Lung (tissue), 12 donors: Measurements from ENCODE around the gene SFT2D1. TPM values are rescaled to one million over a fixed set of nuclear protein-coding genes. Genes with fewer than 3 reads are reported as not detected.

ENCODE experiments used
- ATAC-seq: fragments of 200-7000 bp; cut with Tn5 transposase; one replicate; pipeline ENCODE4 v1.9.1; 2020; ENCODE audit warnings: moderate number of reproducible peaks; ENCODE audit not compliant: insufficient read depth, low FRiP score
- DNase-seq, 3 donors: peaks; one replicate each; pipeline ENCODE4 v3.0.0-alpha.2; 2013 to 2017
- H3K27ac ChIP-seq, 2 donors: one replicate each; pipeline ENCODE4 v1.5.1; 2013; ENCODE audit warnings: mild to moderate bottlenecking in 2 of 2, moderate library complexity in 2 of 2, control low read depth in 1 of 2, inconsistent platforms in 1 of 2, low read depth in 1 of 2, low read length in 1 of 2
- H3K27me3 ChIP-seq, 3 donors: one replicate each; pipeline ENCODE4 v1.5.1; 2013; ENCODE audit warnings: low read length in 2 of 3; ENCODE audit not compliant: control insufficient read depth in 3 of 3, insufficient read depth in 3 of 3
- H3K36me3 ChIP-seq, 4 donors: one replicate each; pipeline ENCODE4 v1.5.1; 2013; ENCODE audit warnings: low read length in 4 of 4, mild to moderate bottlenecking in 1 of 4, moderate library complexity in 1 of 4; ENCODE audit not compliant: control insufficient read depth in 4 of 4, insufficient read depth in 4 of 4
- H3K4me1 ChIP-seq, 5 donors: one replicate each; pipeline ENCODE4 v1.5.1; 2013; ENCODE audit warnings: low read length in 5 of 5, mild to moderate bottlenecking in 2 of 5, moderate library complexity in 1 of 5; ENCODE audit not compliant: control insufficient read depth in 5 of 5, insufficient read depth in 5 of 5
- H3K4me3 ChIP-seq: one replicate; pipeline ENCODE4 v1.5.1; 2013; ENCODE audit warnings: mild to moderate bottlenecking, control low read depth, moderate library complexity
- H3K9ac ChIP-seq, 2 donors: one replicate each; pipeline ENCODE4 v1.5.1; 2013; ENCODE audit warnings: low read length in 2 of 2, control low read depth in 1 of 2; ENCODE audit not compliant: insufficient read depth in 1 of 2
- H3K9me3 ChIP-seq, 4 donors: one replicate each; pipeline ENCODE4 v1.5.1; 2013; ENCODE audit warnings: low read length in 3 of 4, mild to moderate bottlenecking in 1 of 4, moderate library complexity in 1 of 4; ENCODE audit not compliant: control insufficient read depth in 4 of 4, insufficient read depth in 3 of 4
- WGBS, 2 donors: extraction: QIAGEN DNeasy Blood & Tissue Kit; methylation state at CpG; one replicate each; pipeline ENCODE4 v1.1.7; 2013; 5-methylcytosine and 5-hydroxymethylcytosine counted together
- polyA plus RNA-seq, 2 donors: library from polyadenylated mRNA; stranded (reverse); fragments of 200-250 nt; gene quantifications; one replicate each; pipeline ENCODE4 v1.2.1, GENCODE V29; 2013
- total RNA-seq, 2 donors: library from RNA; depleted of rRNA in 1 of 2; stranded (reverse); fragments of >200 nt in 1 of 2; gene quantifications; one replicate each; pipeline ENCODE4 v1.2.1, GENCODE V29; 2014 to 2021
- TF ChIP-seq, protein P1 (sequence below): IDR thresholded peaks from 2 replicates; pipeline ENCODE4 v1.5.1; 2012; ENCODE audit warnings: mild to moderate bottlenecking; ENCODE audit errors: control extremely low read depth, extremely low read depth
- donor health status: control.
- donor health status: control.
- donor health status: Bipolar disorder and iron deficiency.
- donor health status: healthy.
- donor health status: DM: yes; HTN: yes; CAD: no.

The SFT2D1 gene
- total and polyA plus RNA-seq, 4 donors = 40.8 to 81.2 (median 58.8) TPM

DNA sequence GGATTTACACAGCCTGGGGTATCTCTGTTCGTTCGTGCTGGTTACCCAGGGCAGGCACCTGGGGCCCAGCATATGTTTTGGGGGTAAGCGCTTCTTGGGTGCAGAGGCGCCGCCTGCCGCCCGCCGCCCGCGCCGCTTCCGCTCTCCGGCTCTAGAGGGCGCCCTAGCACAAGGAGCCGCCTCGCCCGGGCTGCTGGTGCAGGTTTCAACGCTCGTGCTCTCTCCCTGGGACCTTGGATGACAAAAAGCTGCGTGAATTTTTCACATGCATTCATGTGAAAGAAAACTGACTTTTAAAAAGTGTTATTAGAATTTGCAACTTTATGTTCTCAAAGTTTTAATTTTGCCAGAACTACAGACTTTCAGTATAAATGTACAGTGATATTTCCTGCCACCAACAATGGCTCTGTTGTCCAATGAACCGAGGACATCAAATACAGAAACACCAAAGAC lies 66.6 kb downstream of the SFT2D1 start:
- ATAC-seq = peak; percentile 85
- WGBS, 2 donors = 3 to 4% methylated on average over 21 of the region's 21 CpGs
- H3K9me3 ChIP-seq = no peaks in the 10 kb centered on the region

DNA sequence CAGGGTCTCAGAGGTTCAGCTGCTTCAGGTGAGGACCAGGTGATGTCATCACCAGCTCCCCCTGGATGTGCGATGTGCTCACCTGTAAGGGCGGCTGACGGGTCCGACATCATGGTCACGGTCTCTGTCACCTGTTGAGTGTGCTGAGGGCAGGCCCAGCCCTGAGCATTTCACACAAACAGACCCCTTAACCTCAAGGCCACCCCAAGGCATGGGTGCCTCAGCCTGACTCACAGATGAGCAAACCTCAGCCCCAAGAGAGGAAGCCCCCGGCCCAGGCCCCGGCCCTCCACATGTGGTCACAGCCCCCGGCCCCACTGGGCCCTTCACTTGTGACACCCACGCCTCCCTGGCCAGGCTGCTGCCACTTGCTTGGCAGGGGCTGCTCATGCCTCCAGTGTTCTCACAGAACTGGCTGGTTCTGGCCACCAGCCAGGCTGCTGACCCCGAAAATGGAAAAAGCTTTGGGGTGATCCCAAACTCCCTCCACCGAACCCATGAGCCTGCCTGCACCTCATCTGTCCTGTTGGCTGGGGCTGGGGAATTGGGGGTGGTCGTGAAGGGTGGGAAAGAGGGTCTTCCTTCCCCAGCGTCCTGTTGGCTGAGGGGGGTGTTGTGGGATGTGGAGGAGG lies 67.5 kb downstream of the SFT2D1 start:
- TF ChIP-seq, protein P1, sequence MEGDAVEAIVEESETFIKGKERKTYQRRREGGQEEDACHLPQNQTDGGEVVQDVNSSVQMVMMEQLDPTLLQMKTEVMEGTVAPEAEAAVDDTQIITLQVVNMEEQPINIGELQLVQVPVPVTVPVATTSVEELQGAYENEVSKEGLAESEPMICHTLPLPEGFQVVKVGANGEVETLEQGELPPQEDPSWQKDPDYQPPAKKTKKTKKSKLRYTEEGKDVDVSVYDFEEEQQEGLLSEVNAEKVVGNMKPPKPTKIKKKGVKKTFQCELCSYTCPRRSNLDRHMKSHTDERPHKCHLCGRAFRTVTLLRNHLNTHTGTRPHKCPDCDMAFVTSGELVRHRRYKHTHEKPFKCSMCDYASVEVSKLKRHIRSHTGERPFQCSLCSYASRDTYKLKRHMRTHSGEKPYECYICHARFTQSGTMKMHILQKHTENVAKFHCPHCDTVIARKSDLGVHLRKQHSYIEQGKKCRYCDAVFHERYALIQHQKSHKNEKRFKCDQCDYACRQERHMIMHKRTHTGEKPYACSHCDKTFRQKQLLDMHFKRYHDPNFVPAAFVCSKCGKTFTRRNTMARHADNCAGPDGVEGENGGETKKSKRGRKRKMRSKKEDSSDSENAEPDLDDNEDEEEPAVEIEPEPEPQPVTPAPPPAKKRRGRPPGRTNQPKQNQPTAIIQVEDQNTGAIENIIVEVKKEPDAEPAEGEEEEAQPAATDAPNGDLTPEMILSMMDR = no peak
- WGBS, 2 donors = 73 to 84% methylated on average over 13 of the region's 13 CpGs
- no peak for DNase-seq

More for the DNA sequence above, 66.6 kb downstream of the SFT2D1 start:
- H3K9ac ChIP-seq = no peak overlapping the region
- no peak overlapping the region for H3K4me3 ChIP-seq
- DNase-seq = peak; percentile 52 to 68 (median 58)
- H3K27ac ChIP-seq = no peak overlapping the region
- no peaks in the 10 kb centered on the region for H3K36me3 ChIP-seq
- peaks cover 0 to 11% (median 3%) of the 10 kb centered on the region in 3 donors for H3K27me3 ChIP-seq
- H3K4me1 ChIP-seq = no peaks in the 10 kb centered on the region
- TF ChIP-seq, protein P1 = peak; percentile 97

DNA sequence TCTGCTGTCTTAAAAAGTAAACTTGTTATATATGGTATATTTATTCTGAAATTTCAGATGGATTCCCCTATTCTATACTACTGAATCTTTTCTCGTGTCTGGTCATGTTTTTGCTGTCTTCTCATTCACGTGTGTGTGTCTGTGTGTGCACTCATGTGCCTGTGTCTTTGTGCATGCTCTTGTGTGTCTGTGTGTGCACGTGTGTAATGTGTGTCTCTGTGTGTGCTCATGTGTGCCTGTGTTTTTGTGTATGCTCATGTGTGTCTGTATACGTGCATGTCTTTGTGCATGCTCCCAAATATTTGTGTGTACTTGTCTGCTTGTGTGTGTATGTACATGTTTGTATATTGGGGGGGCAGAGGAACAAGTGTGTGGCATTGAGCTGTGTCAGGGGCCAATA lies 68.2 kb downstream of the SFT2D1 start:
- Histone ChIP-seq H3K4me3 (no peak overlapping the region), H3K27ac (no peak overlapping the region), H3K36me3 (no peaks in the 10 kb centered on the region), H3K27me3 (peaks cover 0 to 9% (median 6%) of the 10 kb centered on the region in 3 donors), H3K9ac (no peak overlapping the region), H3K9me3 (no peaks in the 10 kb centered on the region), H3K4me1 (no peaks in the 10 kb centered on the region)
- 81 to 90% methylated on average over 4 of the region's 4 CpGs for WGBS, 2 donors
- DNase-seq (no peak), ATAC-seq (no peak)
- TF ChIP-seq, protein P1 = no peak

More for the DNA sequence above, 67.5 kb downstream of the SFT2D1 start:
- H3K4me3 ChIP-seq = no peak overlapping the region
- H3K9me3 ChIP-seq = no peaks in the 10 kb centered on the region
- H3K27ac ChIP-seq = no peak overlapping the region
- no peak overlapping the region for H3K9ac ChIP-seq
- ATAC-seq = no peak
- no peaks in the 10 kb centered on the region for H3K36me3 ChIP-seq
- no peaks in the 10 kb centered on the region for H3K4me1 ChIP-seq
- H3K27me3 ChIP-seq = peaks cover 0 to 11% (median 3%) of the 10 kb centered on the region in 3 donors
